Suprapubic skin (tissue), 3 donors: ENCODE results near the gene PRDM10.

Source experiments
- CTCF ChIP-seq, 2 donors: fragments of 200-600 bp in 1 of 2; fragments of 450-650 bp in 1 of 2; sonication (generic) in 1 of 2; IDR thresholded peaks; one replicate each; pipeline ENCODE4 v1.5.1; 2016 to 2019; ENCODE audit warnings: antibody characterized with exemption in 2 of 2, mild to moderate bottlenecking in 1 of 2, moderate library complexity in 1 of 2
- POLR2AphosphoS5 ChIP-seq, 3 donors: sonication (generic); formaldehyde crosslinking; IDR thresholded peaks; one replicate each; pipeline ENCODE4 v1.6.1; 2017; ENCODE audit warnings: antibody characterized with exemption in 3 of 3

GRCh38 chr11:129928923-129929692 is 73.5 kb downstream of the PRDM10 start:
- no peak for TF ChIP-seq CTCF (IDR thresholded peaks at IDR 0.05)
- TF ChIP-seq POLR2AphosphoS5 (IDR thresholded peaks at IDR 0.05) = no peak
